GM19395 (cell line): ENCODE results near the gene NKX6-1.

Experiments used
- ATAC-seq: cut with Tn5 transposase; IDR thresholded peaks from one replicate; pipeline ENCODE4 v1.9.1; 2021; ENCODE audit warnings: mild to moderate bottlenecking, moderate library complexity; ENCODE audit not compliant: unreplicated experiment

The NKX6-1 gene

GRCh38 chr4:84498935-84499623 is at the start of gene NKX6-1:
TSS of gene NKX6-1 (minus strand) at chr4:84499292. CDS start at chr4:84498228, 1,064 bp downstream.
- ATAC-seq, result no peak

DNA sequence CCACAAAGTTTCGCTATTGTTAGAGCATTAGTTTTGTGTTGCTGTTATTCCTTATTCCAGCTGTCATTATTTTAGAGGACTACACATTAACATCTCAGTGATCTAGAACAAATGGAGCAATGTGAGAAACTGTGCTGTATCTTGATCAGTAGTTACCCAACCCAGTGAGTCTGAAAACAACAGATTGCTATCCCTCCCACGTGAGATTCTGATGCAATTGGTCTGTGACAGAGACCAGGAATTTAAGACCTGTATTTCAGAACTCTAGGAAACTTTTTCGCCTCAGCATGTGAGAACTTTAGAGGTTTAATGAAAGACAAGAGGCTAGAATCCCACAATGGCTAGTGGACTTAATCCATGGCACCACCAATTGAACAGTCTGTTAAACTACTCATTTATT is 48.1 kb upstream of the NKX6-1 start:
- no peak for ATAC-seq

DNA sequence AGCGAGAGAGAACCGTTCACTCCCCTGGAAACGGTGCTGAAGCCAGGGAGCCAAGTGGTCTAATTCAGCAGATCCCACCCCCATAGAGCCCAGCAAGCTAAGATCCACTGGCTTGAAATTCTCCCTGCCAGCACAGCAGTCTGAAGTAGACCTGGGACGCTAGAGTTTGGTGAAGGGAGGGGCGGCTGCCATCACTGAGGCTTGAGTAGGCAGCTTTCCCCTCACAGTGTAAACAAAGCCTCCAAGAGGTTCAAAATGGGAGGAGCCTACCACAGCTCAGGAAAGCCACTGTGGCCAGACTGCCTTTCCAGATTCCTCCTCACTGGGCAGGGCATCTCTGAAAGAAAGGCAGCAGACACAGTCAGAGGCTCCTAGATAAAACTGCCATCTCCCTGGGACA is 46.0 kb upstream of the NKX6-1 start:
- ATAC-seq, result no peak

GRCh38 chr4:84535901-84536300 is 36.8 kb upstream of the NKX6-1 start:
- no peak for ATAC-seq

GRCh38 chr4:84531689-84532088 is 32.6 kb upstream of the NKX6-1 start:
- ATAC-seq, result no peak

GRCh38 chr4:84530871-84531270 is 31.8 kb upstream of the NKX6-1 start:
- ATAC-seq, result no peak

- no peak for ATAC-seq
Observed at GRCh38 chr4:84530454-84530853, 31.4 kb upstream of the NKX6-1 start.

DNA sequence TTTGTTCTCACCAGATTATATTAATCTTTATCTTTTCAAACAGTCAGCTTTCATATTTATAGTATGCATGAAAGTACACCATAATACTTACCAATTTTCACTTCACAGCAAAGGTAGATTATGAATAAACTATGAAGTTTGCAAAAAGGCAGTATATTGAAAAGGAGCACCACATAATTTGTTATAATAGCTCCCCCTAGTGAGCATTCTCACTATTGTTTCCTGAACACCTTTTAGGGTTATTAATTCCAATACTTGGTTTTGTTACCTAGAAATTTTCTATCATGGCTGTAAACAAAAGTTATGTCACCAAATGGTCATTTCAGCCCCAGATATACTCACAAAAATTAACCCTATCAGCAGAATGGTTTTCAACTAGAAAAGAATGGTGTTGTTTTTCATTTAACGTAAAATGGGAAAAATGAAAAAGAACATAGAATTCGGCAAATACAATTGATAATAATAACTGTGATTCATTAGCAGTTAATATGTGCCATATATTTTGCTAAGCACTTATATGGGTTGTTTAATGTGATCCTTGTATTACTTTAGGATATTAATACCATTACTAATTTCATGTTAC is 30.2 kb upstream of the NKX6-1 start:
- ATAC-seq, result no peak

GRCh38 chr4:84527391-84527790 is 28.3 kb upstream of the NKX6-1 start:
- ATAC-seq, result no peak

GRCh38 chr4:84515075-84515474 is 16.0 kb upstream of the NKX6-1 start:
- no peak for ATAC-seq

GRCh38 chr4:84512277-84512676 is 13.2 kb upstream of the NKX6-1 start:
- ATAC-seq, result no peak

DNA sequence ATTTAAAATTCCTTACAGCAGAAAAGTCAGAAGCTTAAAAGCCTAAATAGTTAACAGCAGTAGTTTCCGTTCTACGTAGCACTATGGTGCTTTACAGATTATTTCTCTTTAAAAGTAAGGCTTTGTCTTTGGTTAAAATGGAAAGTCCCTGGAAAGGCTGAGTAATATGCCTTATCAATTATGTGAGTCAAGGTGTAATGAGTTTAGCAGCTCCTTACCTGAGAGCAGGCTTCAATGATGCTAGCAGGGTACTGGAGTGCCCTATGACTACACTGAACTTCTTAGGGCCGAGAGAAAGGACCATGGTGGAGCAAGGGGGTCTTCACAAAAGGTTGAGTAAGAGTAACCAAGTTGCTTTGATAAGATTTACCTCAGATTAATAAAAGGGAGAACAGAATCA is 12.6 kb upstream of the NKX6-1 start:
- ATAC-seq, result no peak

DNA sequence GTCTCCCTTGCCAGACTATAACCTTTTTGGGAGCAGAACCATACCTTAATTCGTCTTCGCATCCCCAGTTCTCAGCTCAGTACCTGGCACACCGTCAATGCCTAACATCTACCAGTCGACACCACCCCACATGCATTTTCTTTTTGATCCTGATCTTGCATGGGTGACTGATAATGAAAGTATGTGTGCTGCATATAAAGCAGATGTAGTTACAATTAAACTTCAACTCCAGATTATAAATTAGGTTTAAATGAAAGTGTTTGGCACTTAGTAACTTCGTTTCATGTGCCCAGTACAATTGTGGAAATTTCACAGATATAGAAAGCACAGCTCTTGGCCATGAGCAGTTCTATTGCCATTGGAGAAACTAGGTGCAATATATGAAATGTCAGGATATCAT is 8.8 kb upstream of the NKX6-1 start:
- ATAC-seq, result no peak

GRCh38 chr4:84504821-84505220 is 5.7 kb upstream of the NKX6-1 start:
- no peak for ATAC-seq

DNA sequence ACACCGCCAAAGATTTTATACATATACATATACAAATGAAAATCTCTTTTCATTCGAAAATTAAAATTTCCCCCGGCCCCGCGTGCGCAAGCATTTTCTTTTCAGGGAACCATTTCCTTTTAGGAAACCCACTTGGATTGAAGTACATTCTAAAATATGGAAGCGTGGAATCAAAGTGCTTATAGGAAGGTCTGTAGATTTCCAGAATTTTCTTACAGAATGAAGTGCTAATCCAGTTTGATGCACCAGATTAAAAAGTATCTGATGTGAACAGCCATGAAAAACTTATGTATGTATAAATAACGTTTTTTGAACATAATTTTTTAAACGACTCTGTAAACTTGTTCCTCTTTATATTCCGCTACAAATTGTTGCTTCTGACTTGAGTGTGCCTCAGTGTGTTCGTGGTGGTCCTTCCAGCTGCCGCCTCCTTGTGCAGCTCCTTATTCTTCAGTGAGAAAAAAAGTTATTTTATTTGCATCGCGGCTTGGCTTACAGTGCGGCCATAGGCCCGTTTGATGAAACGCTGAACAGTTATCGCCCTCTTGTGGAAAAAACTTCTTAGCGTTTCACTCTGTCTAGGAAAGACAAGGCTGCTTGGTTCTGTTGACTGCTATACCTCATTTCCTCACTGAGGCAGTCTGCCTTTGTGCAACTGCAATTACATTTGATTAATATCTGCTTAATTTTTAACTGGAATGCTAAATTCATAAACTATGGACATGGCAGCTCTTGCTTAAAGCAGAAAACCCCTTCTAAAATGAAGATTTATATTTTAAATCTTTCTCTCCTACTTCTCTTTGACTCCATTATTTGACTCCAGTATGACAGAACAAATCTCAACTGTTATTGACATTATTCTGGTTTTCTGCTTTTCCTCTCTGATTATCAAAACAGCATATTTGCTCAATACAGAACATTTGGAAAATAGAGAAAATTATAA is 4.7 kb upstream of the NKX6-1 start:
- peak; percentile 94 for ATAC-seq

DNA sequence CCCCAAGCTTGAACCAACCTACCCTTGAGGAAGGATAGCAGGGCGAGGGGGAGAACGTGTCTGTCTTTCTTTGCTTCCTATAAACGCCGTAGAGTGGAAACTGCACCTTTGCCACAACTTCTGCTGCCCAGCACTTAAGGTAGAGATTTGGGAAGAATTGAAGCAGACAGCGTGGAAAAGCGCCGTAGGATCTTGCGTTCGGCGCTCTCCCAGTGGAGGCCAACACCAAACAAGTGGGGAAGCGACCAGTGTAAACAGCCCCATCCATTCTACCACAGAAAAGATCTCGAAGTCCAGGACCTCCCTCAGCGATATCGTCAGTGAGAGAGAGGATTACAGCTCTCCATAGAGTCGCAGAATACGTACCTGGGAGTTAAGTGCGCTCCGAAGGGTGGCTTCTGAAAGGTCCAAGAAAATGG is 3.9 kb upstream of the NKX6-1 start:
- no peak for ATAC-seq

- no peak for ATAC-seq
Observed at GRCh38 chr4:84502333-84502954, 3.4 kb upstream of the NKX6-1 start.

GRCh38 chr4:84501721-84502267 is 2.7 kb upstream of the NKX6-1 start:
- no peak for ATAC-seq

- no peak for ATAC-seq
Observed at GRCh38 chr4:84501202-84501503, 2.1 kb upstream of the NKX6-1 start.

GRCh38 chr4:84500386-84501201 is 1.5 kb upstream of the NKX6-1 start:
- no peak for ATAC-seq
